ENCODE data around the gene DCP1A. TPM values are rescaled to one million over a fixed set of nuclear protein-coding genes. Genes with fewer than 3 reads are reported as not detected.
A peak's percentile ranks its signal among the peaks of the same experiment; 100 is the strongest.

The DCP1A gene
- total and polyA plus RNA-seq, 9 of the 15 experiments (the other 6 are each of a cell fraction or from before 2014, with no cell fraction given): 6.6 to 33.7 (median 13.3) TPM

GRCh38 chr3:53347261-53348064 is at the start of gene DCP1A (continued):
- TF ChIP-seq CHD7 (IDR thresholded peaks at IDR 0.05; ENCODE audit: low read depth, low read length) (no peak), HOXB6 (CRISPR knock-in tag; IDR thresholded peaks at IDR 0.05; ENCODE audit: borderline replicate concordance) (no peak), ZKSCAN8 (CRISPR knock-in tag; IDR thresholded peaks at IDR 0.05) (no peak), ZNF239 (CRISPR knock-in tag; IDR thresholded peaks at IDR 0.05) (0 out of 2 replicates have a peak, but pooled peaks have one; percentile 9), FOXP1 (CRISPR knock-in tag; IDR thresholded peaks at IDR 0.05) (peak; percentile 92), POU5F1 (IDR thresholded peaks at IDR 0.05; ENCODE audit: borderline replicate concordance, low read depth, low read length, partially characterized antibody) (no peak), ARID1B (IDR thresholded peaks at IDR 0.05) (no peak), MAFG (tag; conservative IDR thresholded peaks at IDR 0.05) (peak; percentile 74), HDAC3 (IDR thresholded peaks at IDR 0.05; ENCODE audit: borderline replicate concordance, partially characterized antibody) (peak; percentile 37), ZNF165 (CRISPR knock-in tag; IDR thresholded peaks at IDR 0.05; ENCODE audit: borderline replicate concordance) (no peak; the same call in 1 of the 2 replicates), TGIF2 (CRISPR knock-in tag; IDR thresholded peaks at IDR 0.05) (no peak), IRF1 (CRISPR knock-in tag; IDR thresholded peaks at IDR 0.05; ENCODE audit: borderline replicate concordance) (0 out of 2 replicates have a peak, but pooled peaks have one; percentile 46)
- TF ChIP-seq, protein P1, sequence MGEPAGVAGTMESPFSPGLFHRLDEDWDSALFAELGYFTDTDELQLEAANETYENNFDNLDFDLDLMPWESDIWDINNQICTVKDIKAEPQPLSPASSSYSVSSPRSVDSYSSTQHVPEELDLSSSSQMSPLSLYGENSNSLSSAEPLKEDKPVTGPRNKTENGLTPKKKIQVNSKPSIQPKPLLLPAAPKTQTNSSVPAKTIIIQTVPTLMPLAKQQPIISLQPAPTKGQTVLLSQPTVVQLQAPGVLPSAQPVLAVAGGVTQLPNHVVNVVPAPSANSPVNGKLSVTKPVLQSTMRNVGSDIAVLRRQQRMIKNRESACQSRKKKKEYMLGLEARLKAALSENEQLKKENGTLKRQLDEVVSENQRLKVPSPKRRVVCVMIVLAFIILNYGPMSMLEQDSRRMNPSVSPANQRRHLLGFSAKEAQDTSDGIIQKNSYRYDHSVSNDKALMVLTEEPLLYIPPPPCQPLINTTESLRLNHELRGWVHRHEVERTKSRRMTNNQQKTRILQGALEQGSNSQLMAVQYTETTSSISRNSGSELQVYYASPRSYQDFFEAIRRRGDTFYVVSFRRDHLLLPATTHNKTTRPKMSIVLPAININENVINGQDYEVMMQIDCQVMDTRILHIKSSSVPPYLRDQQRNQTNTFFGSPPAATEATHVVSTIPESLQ (CRISPR knock-in tag; IDR thresholded peaks at IDR 0.05): peak; percentile 60; the same call in 1 of the 2 replicates

All from K562 (cell line).